ENCODE results near the gene TTLL6. TPM values are rescaled to one million over a fixed set of nuclear protein-coding genes. Genes with fewer than 3 reads are reported as not detected.

The TTLL6 gene
- 0.46 TPM for total RNA-seq

GRCh38 chr17:48816774-48817590 is at the start of gene TTLL6:
TTLL6 (minus strand) TSS chr17:48817229; CDS start chr17:48817072, 157 bp downstream.

DNA sequence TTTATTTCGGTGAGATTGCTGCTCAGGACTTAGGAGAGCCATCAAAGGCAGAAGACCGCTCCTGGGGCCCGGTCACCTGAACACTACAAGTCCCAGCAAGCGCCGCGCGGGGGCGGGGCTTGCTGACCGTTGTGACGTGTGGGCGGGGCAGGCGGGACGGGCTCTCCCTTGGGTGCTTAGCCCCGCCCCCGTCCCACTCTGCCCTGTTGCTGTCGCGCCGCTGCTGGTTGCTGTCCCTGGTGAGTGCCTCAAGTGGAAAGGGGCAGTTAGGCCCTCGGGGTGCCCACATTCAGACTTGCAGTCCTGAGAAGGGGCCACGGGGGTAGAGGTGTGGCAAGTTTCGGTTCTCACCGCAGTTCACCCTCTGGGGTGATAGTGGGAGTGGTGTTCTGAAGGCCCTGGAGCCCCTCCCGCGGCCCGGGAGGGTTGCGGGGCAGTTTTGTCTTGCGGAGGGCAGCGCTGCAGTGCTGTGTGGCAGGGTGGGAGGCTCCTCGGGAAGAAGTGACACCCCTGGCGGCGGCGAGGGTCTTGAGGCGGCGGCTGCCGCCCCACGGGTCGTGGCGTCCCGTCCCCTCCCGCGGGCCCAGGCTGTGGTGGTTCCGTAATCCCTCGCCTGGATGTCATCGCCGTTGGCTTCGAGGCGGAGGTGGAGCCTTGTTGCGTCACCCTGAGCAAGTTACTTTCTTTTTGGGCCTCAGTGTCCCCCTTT is 14.0 kb upstream of the TTLL6 start, which contains the start of gene CALCOCO2:
Gene CALCOCO2, plus strand, starts transcription at position 196 of the 709 bp plus-strand sequence. CDS start 10,673 bp downstream, outside the sequence.

DNA sequence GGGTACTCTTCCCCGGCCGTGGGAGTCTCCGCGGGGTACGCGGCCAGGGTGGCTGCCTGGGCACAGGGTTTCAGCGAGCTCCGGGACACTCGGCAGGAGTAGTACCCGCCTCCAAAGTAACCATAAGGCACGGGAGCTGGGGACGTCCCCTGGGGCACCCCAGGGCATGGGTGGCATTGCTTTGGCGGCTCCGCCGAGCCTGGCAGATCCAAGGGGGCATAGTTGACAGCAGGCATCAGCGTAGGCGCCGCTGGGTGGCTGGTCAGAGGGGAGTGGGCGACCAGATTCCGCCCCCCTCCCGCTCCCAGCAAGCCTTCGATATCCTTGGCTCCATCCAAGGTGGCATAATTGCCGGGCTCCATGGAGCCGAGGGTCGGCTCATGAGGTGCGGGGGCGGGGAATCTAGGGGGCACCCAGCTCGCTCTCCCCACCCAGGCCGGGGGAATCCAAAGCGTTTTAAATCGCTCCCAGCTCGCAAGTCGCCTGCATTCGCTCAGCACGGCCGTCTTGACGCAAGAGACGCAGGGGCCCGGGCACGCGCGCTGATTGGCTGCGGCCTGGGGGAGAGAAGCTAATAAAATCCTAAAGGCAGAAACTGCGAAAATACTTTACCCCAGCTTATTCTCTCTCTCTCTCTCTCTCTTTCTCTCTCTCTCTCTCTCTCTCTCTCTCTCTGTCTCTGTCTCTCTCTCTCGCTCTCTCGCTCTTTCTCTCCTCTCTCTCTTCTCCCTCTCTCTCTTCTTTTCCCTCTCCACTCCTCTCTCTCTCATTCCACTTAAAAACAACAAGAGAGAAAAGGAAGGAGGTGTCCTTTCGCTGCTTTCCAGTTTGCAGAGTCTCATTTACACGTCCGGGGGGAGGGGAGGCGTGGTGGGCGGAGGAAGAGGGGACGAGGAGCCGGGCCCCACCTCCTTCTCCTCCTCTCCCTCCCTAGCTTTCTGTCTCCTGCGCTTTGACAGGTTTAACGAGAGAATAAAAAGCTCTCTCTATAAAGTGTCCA is 88.5 kb downstream of the TTLL6 start, which contains the start of gene HOXB13:
Gene HOXB13, minus strand, starts transcription at position 519 of the 1,000 bp plus-strand sequence. Its CDS starts 157 bp downstream, at position 362.

GRCh38 chr17:48722915-48723422 is 94.1 kb downstream of the TTLL6 start, which contains the start of gene PRAC2:
PRAC2 (plus strand) TSS chr17:48723185; CDS start chr17:48724411, 1,226 bp downstream.

GRCh38 chr17:48722201-48722907 is 94.7 kb downstream of the TTLL6 start, which contains the start of gene PRAC1:
PRAC1 (minus strand) TSS chr17:48722518; CDS start chr17:48722392, 126 bp downstream.

Small RNA genes lying within 50 kb of the gene (small RNA-seq; reads per million reads assigned to genes)
- gene COX6B1P2 (not detected), gene MIR3185 (not detected), gene RF02132 (not detected), gene RF02133 (not detected), gene RN7SL125P (not detected)

Other genes with a start within 250 kb of the TTLL6 start
- not detected for gene HOXB4, start 238.9 kb downstream of the TTLL6 start, total RNA-seq
- not detected for gene HOXB3, start 227.0 kb downstream of the TTLL6 start, total RNA-seq
- not detected for gene HOXB5, start 223.4 kb downstream of the TTLL6 start, total RNA-seq
- not detected for gene HOXB6, start 212.2 kb downstream of the TTLL6 start, total RNA-seq
- gene HOXB7, start 206.2 kb downstream of the TTLL6 start, total RNA-seq = not detected
- gene HOXB8, start 201.9 kb downstream of the TTLL6 start, total RNA-seq = not detected
- gene HOXB9, start 190.9 kb downstream of the TTLL6 start, total RNA-seq = not detected
- not detected for gene PRAC1, start 94.7 kb downstream of the TTLL6 start, total RNA-seq
- gene PRAC2, start 94.0 kb downstream of the TTLL6 start, total RNA-seq = not detected
- not detected for gene HOXB13, start 88.5 kb downstream of the TTLL6 start, total RNA-seq
- 21.7 TPM for gene CALCOCO2, start 13.8 kb upstream of the TTLL6 start, total RNA-seq
- gene ATP5MC1, start 75.6 kb upstream of the TTLL6 start, total RNA-seq = 73.1 TPM
- 66.7 TPM for gene UBE2Z, start 91.2 kb upstream of the TTLL6 start, total RNA-seq
- 43.8 TPM for gene SNF8, start 127.6 kb upstream of the TTLL6 start, total RNA-seq
- gene GIP, start 151.4 kb upstream of the TTLL6 start, total RNA-seq = not detected
- gene IGF2BP1, start 180.2 kb upstream of the TTLL6 start, total RNA-seq = 2.8 TPM

Data from diencephalon (tissue), 1 donor.